SJSA1 (cell line): ENCODE results near the gene SLC25A19. TPM values are rescaled to one million over a fixed set of nuclear protein-coding genes. Genes with fewer than 3 reads are reported as not detected.

Experiments used
- DNase-seq, 2 experiments: peaks; one replicate each; pipeline ENCODE4 v3.0.0-alpha.2; 2015 to 2020; ENCODE audit warnings: low spot score in 2 of 2, low read depth in 1 of 2
- H3K27ac ChIP-seq: fragments of 250-450 bp; sonication (Bioruptor Pico); 2 replicates; pipeline ENCODE4 v1.5.1; 2020; ENCODE audit warnings: mild to moderate bottlenecking, moderate library complexity
- H3K27me3 ChIP-seq: fragments of 250-450 bp; sonication (Bioruptor Pico); replicated peaks from 2 replicates; pipeline ENCODE4 v1.5.1; 2020; ENCODE audit warnings: mild to moderate bottlenecking, moderate library complexity
- H3K36me3 ChIP-seq: fragments of 250-450 bp; sonication (Bioruptor Pico); 2 replicates; pipeline ENCODE4 v1.5.1; 2020; ENCODE audit warnings: mild to moderate bottlenecking
- H3K4me1 ChIP-seq: fragments of 250-450 bp; sonication (Bioruptor Pico); replicated peaks from 2 replicates; pipeline ENCODE4 v1.6.1; 2021; ENCODE audit warnings: mild to moderate bottlenecking
- H3K4me3 ChIP-seq: fragments of 250-450 bp; sonication (Bioruptor Pico); 2 replicates; pipeline ENCODE4 v1.5.1; 2020; ENCODE audit warnings: mild to moderate bottlenecking
- H3K9me3 ChIP-seq: fragments of 250-450 bp; sonication (Bioruptor Pico); replicated peaks from 2 replicates; pipeline ENCODE4 v1.5.1; 2020; ENCODE audit warnings: mild to moderate bottlenecking
- total RNA-seq: library from RNA; depleted of rRNA; stranded (reverse); fragments of >200 nt; shearing (Covaris generic); gene quantifications from 2 replicates; pipeline ENCODE4 v1.2.3, GENCODE V29; 2014

Gene SLC25A19
- total RNA-seq, 1 experiment from 2014 or later: 8.5 TPM

DNA sequence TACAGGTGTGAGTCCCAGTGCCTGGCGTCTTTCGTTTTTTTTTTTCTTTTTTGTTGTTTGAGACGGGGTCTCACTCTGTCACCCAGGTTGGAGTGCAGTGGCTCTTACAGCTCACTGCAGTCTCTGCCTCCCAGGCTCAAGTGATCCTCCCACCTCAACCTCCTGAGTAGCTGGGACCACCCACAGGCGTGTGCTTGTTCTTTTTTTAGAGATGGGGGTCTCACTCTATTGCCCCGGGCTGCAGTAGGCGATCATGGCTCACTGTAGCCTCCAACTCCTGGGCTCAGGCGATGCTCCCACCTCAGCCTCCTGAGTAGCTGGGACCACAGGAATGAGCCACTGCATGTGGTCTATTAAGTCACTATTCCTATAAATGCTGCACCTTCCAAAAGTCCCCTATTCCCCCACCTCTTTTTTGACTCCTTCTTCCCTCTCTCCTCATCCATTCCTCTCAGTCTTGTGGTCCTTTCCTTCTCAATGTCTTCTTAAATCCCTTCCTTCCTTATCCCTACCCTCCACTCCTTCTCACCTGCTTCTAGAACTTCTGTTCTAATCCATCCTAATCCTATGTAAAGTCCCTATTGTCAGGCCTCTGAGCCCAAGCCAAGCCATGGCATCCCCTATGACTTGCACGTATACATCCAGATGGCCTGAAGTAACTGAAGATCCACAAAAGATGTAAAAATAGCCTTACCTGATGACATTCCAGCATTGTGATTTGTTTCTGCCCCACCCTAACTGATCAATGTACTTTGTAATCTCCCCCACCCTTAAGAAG is 37.0 kb downstream of the SLC25A19 start:
- H3K4me1 ChIP-seq: no peaks in the 10 kb centered on the region
- H3K27me3 ChIP-seq: no peaks in the 10 kb centered on the region
- H3K4me3 ChIP-seq: no peak overlapping the region
- DNase-seq: no peak
- peaks cover 10% of the 10 kb centered on the region; the same call in 1 of the 2 replicates for H3K36me3 ChIP-seq
- no peaks in the 10 kb centered on the region for H3K9me3 ChIP-seq
- no peak overlapping the region for H3K27ac ChIP-seq

DNA sequence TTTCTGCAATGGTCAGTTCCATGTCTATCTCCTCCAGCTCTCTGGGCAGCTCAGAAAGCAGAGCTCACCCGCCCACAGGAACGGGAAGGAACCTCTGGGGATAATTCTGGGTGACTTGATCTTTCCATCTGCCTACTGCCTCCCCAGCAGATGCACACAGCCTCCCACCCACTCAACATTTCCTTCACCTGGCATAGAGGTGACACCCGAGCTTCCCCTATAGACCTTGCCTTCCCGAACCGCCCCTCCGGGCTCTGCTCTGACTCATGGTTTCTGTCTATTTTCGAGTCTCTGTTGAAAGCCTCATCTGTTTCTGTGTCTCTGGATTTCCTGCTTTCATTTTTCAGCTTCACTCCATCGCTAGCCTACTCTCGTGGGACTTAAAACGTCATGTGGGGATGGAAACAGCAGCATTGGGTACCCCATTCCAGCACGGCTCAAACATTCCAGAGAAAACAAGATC is 39.2 kb downstream of the SLC25A19 start:
- no peaks in the 10 kb centered on the region for H3K27me3 ChIP-seq
- no peak overlapping the region for H3K27ac ChIP-seq
- H3K4me3 ChIP-seq: no peak overlapping the region
- H3K9me3 ChIP-seq: no peaks in the 10 kb centered on the region
- DNase-seq: no peak
- H3K4me1 ChIP-seq: no peaks in the 10 kb centered on the region
- H3K36me3 ChIP-seq: peaks cover 32% of the 10 kb centered on the region

DNA sequence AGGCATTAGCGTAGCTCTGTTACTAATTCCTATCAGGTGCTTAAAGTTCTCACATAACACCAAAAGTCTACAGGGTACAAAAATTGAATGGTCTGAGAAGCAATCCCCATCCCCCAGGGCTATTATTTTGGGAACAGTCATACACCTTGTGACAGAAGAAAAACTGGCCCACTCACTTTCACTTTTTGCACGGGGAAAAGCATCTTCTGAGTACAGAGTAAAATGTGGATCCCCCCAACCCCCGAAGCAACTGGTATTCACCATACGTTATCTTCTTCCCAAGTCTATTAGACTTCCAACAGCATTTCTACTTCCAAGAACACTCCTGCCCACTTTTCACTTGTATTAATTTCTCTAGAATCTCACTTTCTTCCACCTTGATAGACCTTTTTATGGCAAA is 39.7 kb downstream of the SLC25A19 start:
- Histone ChIP-seq H3K4me3 (no peak overlapping the region), H3K27ac (no peak overlapping the region), H3K27me3 (no peaks in the 10 kb centered on the region), H3K36me3 (peaks cover 37% of the 10 kb centered on the region), H3K4me1 (no peaks in the 10 kb centered on the region), H3K9me3 (no peaks in the 10 kb centered on the region)
- no peak for DNase-seq

DNA sequence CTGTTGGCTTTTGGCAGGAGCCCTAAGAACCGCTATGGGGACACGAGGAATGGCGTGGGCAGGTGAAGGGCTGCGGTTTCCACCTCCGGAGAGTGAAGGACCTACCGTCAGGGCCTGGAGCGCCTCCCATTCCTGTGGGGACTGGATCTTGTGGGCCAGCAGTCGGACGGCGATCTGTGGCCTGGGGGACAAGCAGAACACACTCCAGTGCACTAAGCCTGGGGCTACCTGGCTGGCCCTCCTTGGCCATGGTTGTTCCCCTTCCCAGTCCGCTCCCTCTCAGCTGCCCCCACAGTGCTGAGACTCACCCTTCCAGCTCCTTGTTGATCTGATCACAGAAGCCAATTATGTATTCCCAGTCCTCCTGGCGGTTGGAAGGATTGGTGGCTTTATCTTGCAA is 42.8 kb downstream of the SLC25A19 start:
- Histone ChIP-seq H3K27ac (no peak overlapping the region), H3K27me3 (no peaks in the 10 kb centered on the region), H3K4me1 (no peaks in the 10 kb centered on the region), H3K4me3 (no peak overlapping the region), H3K9me3 (no peaks in the 10 kb centered on the region), H3K36me3 (peaks cover 68% of the 10 kb centered on the region)
- no peak for DNase-seq

DNA sequence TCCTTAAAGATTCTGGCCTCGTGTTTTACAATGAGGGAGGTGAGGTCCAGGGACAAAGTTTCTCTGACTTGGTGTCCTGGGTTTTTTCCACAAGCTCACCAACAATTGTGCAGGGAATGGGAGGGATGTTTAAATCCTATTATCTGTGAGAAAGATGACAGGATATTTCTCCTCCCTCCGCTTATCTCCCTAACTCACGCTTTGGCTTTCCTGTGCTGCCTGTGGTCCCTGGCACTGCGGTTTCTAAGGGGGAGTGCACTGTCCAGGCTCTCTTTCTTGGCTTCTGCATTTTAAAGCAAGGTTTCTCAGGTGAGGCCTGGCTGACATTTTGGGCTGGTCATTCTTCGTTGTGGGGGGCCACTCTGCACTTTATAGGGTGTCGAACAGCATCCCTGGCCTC is 44.2 kb downstream of the SLC25A19 start:
- Histone ChIP-seq H3K4me1 (no peaks in the 10 kb centered on the region), H3K27ac (no peak overlapping the region), H3K9me3 (no peaks in the 10 kb centered on the region), H3K27me3 (no peaks in the 10 kb centered on the region), H3K36me3 (peaks cover 82% of the 10 kb centered on the region), H3K4me3 (no peak overlapping the region)
- no peak for DNase-seq

DNA sequence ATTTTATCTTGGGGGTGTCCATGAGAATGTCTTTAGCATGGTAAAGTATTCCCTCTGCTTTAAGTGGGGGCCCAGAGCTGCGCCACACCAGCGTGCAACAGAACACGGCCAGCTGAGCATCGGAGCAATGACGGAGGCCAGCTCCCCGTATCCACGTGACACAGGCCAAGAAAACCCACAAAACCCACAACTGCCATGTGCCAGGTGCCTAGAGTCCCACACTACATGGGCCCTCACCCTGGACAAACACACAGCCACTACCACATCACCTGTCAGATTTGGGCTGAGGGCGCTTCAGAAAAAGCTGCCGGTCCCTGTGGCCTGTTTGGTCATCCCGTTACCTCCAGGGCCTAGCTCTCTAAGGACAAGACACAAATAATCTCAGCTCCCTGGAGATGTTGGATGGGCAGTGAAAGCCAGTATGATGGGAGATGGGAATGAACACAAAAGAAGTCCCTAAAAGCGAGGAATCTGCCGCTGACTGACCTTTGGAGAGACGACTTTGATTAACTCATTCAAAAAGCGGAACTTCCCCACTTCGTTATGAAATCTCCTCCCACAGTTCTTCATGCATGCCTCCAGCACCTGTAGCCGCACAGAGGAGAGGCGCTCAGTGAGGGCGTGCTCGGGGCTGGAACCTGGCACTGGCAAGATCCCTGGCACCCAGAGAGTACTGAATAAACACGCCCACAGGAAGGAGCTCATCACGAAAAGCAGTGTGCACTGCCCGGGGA is 44.9 kb downstream of the SLC25A19 start:
- peaks cover 89% of the 10 kb centered on the region for H3K36me3 ChIP-seq
- no peaks in the 10 kb centered on the region for H3K4me1 ChIP-seq
- H3K27me3 ChIP-seq: no peaks in the 10 kb centered on the region
- H3K9me3 ChIP-seq: no peaks in the 10 kb centered on the region
- DNase-seq: no peak
- no peak overlapping the region for H3K27ac ChIP-seq
- H3K4me3 ChIP-seq: no peak overlapping the region

DNA sequence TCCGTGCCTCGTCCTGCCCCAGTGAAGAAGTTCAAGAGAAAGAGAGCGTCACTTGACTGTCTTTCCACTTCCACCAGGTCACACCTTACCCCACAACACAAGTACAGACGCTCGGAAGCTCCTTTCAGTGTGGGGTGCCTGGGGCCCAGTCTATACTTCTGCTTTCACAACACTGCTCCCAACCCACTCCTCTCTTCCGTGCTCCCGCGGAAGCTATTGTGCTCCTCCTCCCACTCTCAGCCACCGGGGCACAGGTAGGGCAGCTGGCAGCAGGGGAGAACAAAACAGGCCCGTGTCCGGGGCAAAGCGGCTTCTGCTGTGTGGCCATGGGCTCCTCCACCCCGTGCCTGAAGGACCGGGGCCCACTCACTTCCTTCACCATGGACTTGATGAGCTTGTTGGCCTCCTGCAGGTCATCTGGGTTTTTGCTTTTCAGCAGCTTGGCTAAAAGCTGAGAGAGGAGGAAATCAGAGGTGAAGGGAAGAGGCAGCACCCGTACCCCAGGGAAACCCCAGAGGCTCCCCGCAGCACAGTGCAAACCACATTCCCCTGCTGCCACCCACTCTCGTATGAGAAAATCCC is 46.7 kb downstream of the SLC25A19 start:
- Histone ChIP-seq H3K36me3 (peaks cover 100% of the 10 kb centered on the region), H3K4me3 (no peak overlapping the region), H3K27ac (no peak overlapping the region)

DNA sequence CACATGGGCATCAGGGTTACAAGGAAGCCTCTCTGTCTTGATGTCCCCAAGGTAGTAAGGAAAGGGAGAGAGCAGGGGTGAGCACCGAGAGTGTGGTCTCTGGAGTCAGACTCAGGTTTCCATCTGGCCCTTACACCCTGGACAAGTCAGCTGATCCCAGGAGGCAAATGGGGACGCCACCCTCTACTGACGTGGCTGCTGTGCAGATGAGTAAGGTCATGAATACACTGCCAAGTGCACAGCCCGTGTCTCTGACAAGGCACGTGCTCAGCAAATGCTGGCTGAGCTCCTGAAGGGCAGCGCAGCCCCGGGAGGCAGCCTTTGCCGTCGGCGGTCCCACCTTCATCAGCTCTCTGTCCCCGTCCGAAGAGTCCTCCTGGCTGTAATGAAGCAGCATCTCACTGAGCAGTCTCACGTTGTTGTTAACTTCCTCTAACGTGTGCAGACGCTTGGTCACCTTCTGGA is 47.2 kb downstream of the SLC25A19 start:
- Histone ChIP-seq H3K27ac (no peak overlapping the region), H3K27me3 (no peaks in the 10 kb centered on the region), H3K4me3 (no peak overlapping the region), H3K36me3 (peaks cover 100% of the 10 kb centered on the region), H3K4me1 (no peaks in the 10 kb centered on the region), H3K9me3 (no peaks in the 10 kb centered on the region)
- no peak for DNase-seq

More for the DNA sequence above, 46.7 kb downstream of the SLC25A19 start:
- no peaks in the 10 kb centered on the region for H3K27me3 ChIP-seq
- no peaks in the 10 kb centered on the region for H3K4me1 ChIP-seq
- H3K9me3 ChIP-seq: no peaks in the 10 kb centered on the region
- DNase-seq: no peak

DNA sequence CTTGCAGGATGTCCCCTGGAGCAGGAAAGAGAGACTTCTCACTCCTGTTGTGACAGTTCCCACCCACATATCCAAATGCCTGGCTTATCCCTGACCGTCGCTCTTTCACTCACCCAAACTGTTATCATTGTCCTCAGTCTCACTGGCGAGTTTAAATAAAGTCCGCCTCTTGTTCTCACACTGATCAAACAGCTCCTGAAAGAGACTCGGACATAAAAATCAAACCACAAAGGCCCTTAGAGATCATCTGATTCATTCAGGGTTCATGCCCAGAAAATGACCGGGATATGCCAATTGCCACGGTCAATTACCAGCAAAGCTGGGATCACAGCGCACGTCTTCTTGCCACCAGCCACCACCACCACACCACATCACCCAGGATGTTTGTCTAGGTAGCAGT is 47.7 kb downstream of the SLC25A19 start:
- Histone ChIP-seq H3K27ac (no peak overlapping the region), H3K9me3 (no peaks in the 10 kb centered on the region), H3K36me3 (peaks cover 100% of the 10 kb centered on the region)

DNA sequence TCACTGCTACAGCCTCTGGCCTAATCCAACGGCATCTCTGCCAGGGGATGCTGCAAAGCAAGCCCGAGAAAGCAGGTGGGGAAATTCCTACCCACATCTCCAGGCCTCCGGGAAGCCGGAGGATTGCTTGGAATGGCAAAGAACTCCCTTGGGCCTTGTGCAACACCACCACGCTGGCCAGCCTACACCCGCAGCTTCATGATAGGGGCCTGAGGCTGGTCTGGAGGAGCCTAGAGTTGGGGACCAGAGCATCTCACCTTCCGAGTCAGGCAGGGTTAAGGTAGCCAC is 48.1 kb downstream of the SLC25A19 start:
- Histone ChIP-seq H3K4me3 (no peak overlapping the region), H3K27me3 (no peaks in the 10 kb centered on the region), H3K36me3 (peaks cover 100% of the 10 kb centered on the region), H3K27ac (no peak overlapping the region), H3K9me3 (no peaks in the 10 kb centered on the region), H3K4me1 (no peaks in the 10 kb centered on the region)
- no peak for DNase-seq

More for the DNA sequence above, 47.7 kb downstream of the SLC25A19 start:
- DNase-seq: no peak
- Histone ChIP-seq H3K27me3 (no peaks in the 10 kb centered on the region), H3K4me3 (no peak overlapping the region), H3K4me1 (no peaks in the 10 kb centered on the region)

DNA sequence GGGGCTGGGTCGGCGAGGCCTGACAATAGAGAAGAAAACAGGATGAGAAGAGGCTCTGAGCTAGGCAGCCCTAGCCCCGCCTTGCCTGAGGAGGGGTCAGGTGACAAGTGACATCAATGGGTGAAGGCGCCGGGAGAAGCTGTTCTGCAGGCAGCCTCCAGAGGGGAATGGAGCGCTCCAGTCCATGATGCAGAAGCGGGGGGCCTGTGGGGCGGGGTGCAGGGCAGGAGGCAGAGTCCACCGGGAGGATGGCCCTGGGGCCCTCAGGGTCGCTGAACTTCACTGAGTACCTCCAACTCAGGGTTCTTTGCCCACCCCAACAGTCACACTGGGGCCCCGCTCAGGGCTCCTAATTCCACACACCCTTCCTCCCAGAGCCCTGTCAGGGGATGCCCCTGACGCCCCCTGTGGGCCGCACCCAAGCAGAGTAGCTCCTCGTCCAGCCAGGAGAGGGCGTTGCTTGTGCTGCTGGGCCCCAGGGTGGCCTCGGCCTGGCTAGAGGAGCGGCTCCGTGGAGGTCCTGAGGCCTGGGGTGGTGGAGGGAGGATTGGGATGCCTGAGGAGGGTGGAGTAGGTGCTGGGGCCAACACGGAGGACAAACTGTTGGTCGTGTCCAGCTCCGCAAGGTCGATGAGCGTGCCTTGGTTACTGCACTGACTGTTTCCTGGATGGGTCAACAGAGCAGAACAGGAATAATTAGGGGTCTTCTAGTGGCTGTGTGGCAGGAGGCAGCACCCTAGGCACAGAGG is 48.7 kb downstream of the SLC25A19 start:
- H3K9me3 ChIP-seq: no peaks in the 10 kb centered on the region
- H3K4me3 ChIP-seq: no peak overlapping the region
- H3K27me3 ChIP-seq: no peaks in the 10 kb centered on the region
- peaks cover 100% of the 10 kb centered on the region for H3K36me3 ChIP-seq
- H3K4me1 ChIP-seq: no peaks in the 10 kb centered on the region
- H3K27ac ChIP-seq: no peak overlapping the region
- peak; percentile 48 to 73 for DNase-seq

DNA sequence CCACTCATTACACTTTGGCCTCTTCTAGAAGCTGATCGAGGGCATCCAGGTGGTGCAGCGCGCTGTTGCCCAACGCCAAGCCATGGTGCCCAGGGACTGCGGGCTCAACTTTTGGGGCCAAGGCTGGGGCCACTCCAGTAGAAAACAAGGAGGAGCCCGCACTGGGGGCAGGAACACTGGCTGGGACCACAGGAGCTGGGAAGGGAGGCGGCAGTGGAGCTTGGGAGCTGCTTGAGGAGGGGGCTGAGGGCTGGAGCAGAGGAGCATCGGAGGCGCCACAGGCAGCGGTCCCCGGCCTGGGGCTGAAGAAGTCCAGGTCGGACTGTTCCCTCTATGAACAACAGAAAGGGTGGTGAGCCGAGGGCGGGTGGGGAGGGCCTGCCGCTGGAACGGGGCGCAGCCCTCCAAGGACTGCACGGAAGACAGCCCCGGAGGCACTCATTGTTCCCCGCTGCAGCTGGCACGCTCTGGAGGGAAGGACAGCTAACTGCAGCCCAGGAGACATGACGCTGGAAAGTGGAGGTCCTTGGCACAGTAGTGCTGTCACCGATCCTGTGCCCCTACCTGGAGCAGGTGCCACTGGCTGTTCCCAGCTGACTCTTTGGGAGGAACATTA is 49.3 kb downstream of the SLC25A19 start:
- DNase-seq: no peak
- no peaks in the 10 kb centered on the region for H3K4me1 ChIP-seq
- H3K27ac ChIP-seq: no peak overlapping the region
- H3K27me3 ChIP-seq: no peaks in the 10 kb centered on the region
- H3K4me3 ChIP-seq: no peak overlapping the region
- no peaks in the 10 kb centered on the region for H3K9me3 ChIP-seq
- H3K36me3 ChIP-seq: peaks cover 100% of the 10 kb centered on the region

DNA sequence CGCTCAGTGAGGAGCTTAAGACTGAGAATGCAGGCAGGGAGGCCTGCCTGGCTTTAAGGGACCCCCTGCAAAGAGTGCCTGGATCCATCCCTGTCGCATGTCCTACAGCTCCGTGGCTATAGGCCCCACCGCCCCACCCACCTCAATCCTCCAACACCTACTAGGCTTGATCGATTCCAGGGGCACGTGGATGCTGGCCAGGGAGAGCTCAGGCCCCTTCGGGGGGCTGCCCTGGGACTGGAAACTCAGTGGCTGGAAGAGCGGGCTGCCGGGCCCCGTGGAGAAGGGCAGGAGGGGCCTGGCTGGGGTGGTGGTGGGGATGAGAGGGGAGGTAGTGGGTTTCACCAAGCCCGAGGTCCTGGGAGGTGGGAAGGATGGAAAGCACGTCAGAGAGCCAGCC is 50.0 kb downstream of the SLC25A19 start:
- H3K9me3 ChIP-seq: no peaks in the 10 kb centered on the region
- H3K36me3 ChIP-seq: peaks cover 100% of the 10 kb centered on the region
- no peak overlapping the region for H3K27ac ChIP-seq
- H3K27me3 ChIP-seq: no peaks in the 10 kb centered on the region
- no peaks in the 10 kb centered on the region for H3K4me1 ChIP-seq
- no peak overlapping the region for H3K4me3 ChIP-seq
- no peak for DNase-seq
